H9 (cell line): ENCODE measurements around the gene ADAMTS2. TPM values are rescaled to one million over a fixed set of nuclear protein-coding genes. Genes with fewer than 3 reads are reported as not detected.

ENCODE experiments used
- DNase-seq: peaks from one replicate; pipeline ENCODE4 v3.0.0-alpha.2; 2017
- H2AFZ ChIP-seq: one replicate; pipeline ENCODE4 v1.6.1; 2013; ENCODE audit warnings: mild to moderate bottlenecking, low read length, control low read depth, moderate library complexity
- H2AK5ac ChIP-seq: 2 replicates; pipeline ENCODE4 v1.6.1; 2013; ENCODE audit warnings: low read length, control low read depth, mixed read lengths; ENCODE audit not compliant: insufficient read length
- H2BK120ac ChIP-seq: one replicate; pipeline ENCODE4 v1.6.1; 2013; ENCODE audit warnings: low read depth, mild to moderate bottlenecking, low read length, control low read depth, inconsistent platforms; ENCODE audit not compliant: poor library complexity, severe bottlenecking
- H2BK12ac ChIP-seq: 2 replicates; pipeline ENCODE4 v1.6.1; 2013; ENCODE audit warnings: low read length, control low read depth, mixed read lengths, low read depth; ENCODE audit not compliant: insufficient read length
- H2BK15ac ChIP-seq: 2 replicates; pipeline ENCODE4 v1.6.1; 2013; ENCODE audit warnings: low read depth, low read length, control low read depth
- H2BK20ac ChIP-seq: one replicate; pipeline ENCODE4 v1.6.1; 2013; ENCODE audit warnings: low read depth, mild to moderate bottlenecking, low read length, control low read depth, inconsistent platforms; ENCODE audit not compliant: poor library complexity, severe bottlenecking
- H2BK5ac ChIP-seq: 2 replicates; pipeline ENCODE4 v1.6.1; 2013; ENCODE audit warnings: low read length, control low read depth, mixed read lengths; ENCODE audit not compliant: insufficient read length
- H3K14ac ChIP-seq: 2 replicates; pipeline ENCODE4 v1.6.1; 2013; ENCODE audit warnings: low read length, control low read depth; ENCODE audit not compliant: insufficient read depth
- H3K18ac ChIP-seq: 2 replicates; pipeline ENCODE4 v1.6.1; 2013; ENCODE audit warnings: low read depth, mild to moderate bottlenecking, mixed read lengths, low read length, control low read depth; ENCODE audit not compliant: insufficient read length
- H3K23ac ChIP-seq: 2 replicates; pipeline ENCODE4 v1.6.1; 2013; ENCODE audit warnings: low read length, control low read depth, mixed read lengths, low read depth; ENCODE audit not compliant: insufficient read length
- H3K23me2 ChIP-seq: 2 replicates; pipeline ENCODE4 v1.6.1; 2013; ENCODE audit warnings: low read depth, mild to moderate bottlenecking, mixed read lengths, low read length, control low read depth; ENCODE audit not compliant: insufficient read length, poor library complexity, severe bottlenecking
- H3K27ac ChIP-seq: 2 replicates; pipeline ENCODE4 v1.5.1; 2013; ENCODE audit warnings: low read length, control low read depth, mixed read lengths, low read depth; ENCODE audit not compliant: insufficient read length
- H3K27me3 ChIP-seq: 2 replicates; pipeline ENCODE4 v1.6.1; 2013; ENCODE audit warnings: low read length, control low read depth, inconsistent platforms; ENCODE audit not compliant: insufficient read depth
- H3K4ac ChIP-seq: 2 replicates; pipeline ENCODE4 v1.6.1; 2013; ENCODE audit warnings: low read depth, mild to moderate bottlenecking, control low read depth, inconsistent platforms, low read length, moderate library complexity
- H3K4me1 ChIP-seq: 2 replicates; pipeline ENCODE4 v1.6.1; 2013; ENCODE audit warnings: low read length, control low read depth, inconsistent platforms; ENCODE audit not compliant: insufficient read depth
- H3K4me2 ChIP-seq: 2 replicates; pipeline ENCODE4 v1.6.1; 2013; ENCODE audit warnings: low read length, control low read depth, mixed read lengths; ENCODE audit not compliant: insufficient read length, insufficient read depth
- H3K56ac ChIP-seq: 2 replicates; pipeline ENCODE4 v1.6.1; 2013; ENCODE audit warnings: low read depth, mild to moderate bottlenecking, mixed read lengths, low read length, control low read depth; ENCODE audit not compliant: insufficient read length
- H3K79me1 ChIP-seq: 2 replicates; pipeline ENCODE4 v1.6.1; 2013; ENCODE audit warnings: low read depth, mild to moderate bottlenecking, moderate library complexity, low read length, control low read depth, inconsistent platforms; ENCODE audit not compliant: insufficient read depth, poor library complexity, severe bottlenecking
- H3K79me2 ChIP-seq: 2 replicates; pipeline ENCODE4 v1.6.1; 2013; ENCODE audit warnings: low read length, control low read depth, inconsistent platforms; ENCODE audit not compliant: insufficient read depth
- H3K9ac ChIP-seq: 2 replicates; pipeline ENCODE4 v1.6.1; 2013; ENCODE audit warnings: low read length, control low read depth, mixed read lengths; ENCODE audit not compliant: insufficient read length; ENCODE audit errors: extremely low read depth
- H3K9me3 ChIP-seq: one replicate; pipeline ENCODE4 v1.6.1; 2013; ENCODE audit warnings: low read depth, low read length, inconsistent platforms; ENCODE audit not compliant: control insufficient read depth
- H3T11ph ChIP-seq: one replicate; pipeline ENCODE4 v1.6.1; 2013; ENCODE audit warnings: mild to moderate bottlenecking, low read length, control low read depth, inconsistent platforms
- H4K20me1 ChIP-seq: one replicate; pipeline ENCODE4 v1.6.1; 2013; ENCODE audit not compliant: control insufficient read depth, insufficient read length, insufficient read depth
- H4K5ac ChIP-seq: 2 replicates; pipeline ENCODE4 v1.6.1; 2013; ENCODE audit warnings: low read depth, mild to moderate bottlenecking, mixed read lengths, low read length, control low read depth; ENCODE audit not compliant: insufficient read length
- H4K8ac ChIP-seq: replicated peaks from 2 replicates; pipeline ENCODE4 v1.6.1; 2013; ENCODE audit warnings: low read length, control low read depth, mixed read lengths, low read depth; ENCODE audit not compliant: insufficient read length
- H4K91ac ChIP-seq: 2 replicates; pipeline ENCODE4 v1.6.1; 2013; ENCODE audit warnings: low read depth, mild to moderate bottlenecking, moderate library complexity, mixed read lengths, low read length, control low read depth; ENCODE audit not compliant: insufficient read length
- H3K27ac Mint-ChIP-seq, 3 experiments: 2 replicates in 2 of 3; 3 replicates in 1 of 3; pipeline ENCODE4 v1.8.0; 2020 to 2021; ENCODE audit warnings: mixed read lengths in 3 of 3, mild to moderate bottlenecking in 1 of 3, moderate library complexity in 1 of 3
- H3K27me3 Mint-ChIP-seq: 2 replicates; pipeline ENCODE4 v1.8.0; 2021; ENCODE audit warnings: low read depth, mild to moderate bottlenecking, moderate library complexity, mixed read lengths
- H3K36me3 Mint-ChIP-seq, 3 experiments: 2 replicates in 2 of 3; 3 replicates in 1 of 3; pipeline ENCODE4 v1.8.0; 2020 to 2021; ENCODE audit warnings: low read depth in 3 of 3, mixed read lengths in 3 of 3; ENCODE audit not compliant: insufficient read depth in 1 of 3
- H3K4me1 Mint-ChIP-seq, 2 experiments: 2 replicates each; pipeline ENCODE4 v1.8.0; 2020; ENCODE audit warnings: mixed read lengths in 2 of 2
- H3K4me3 Mint-ChIP-seq, 2 experiments: 2 replicates in 1 of 2; 3 replicates in 1 of 2; pipeline ENCODE4 v1.8.0; 2020 to 2021; ENCODE audit warnings: mild to moderate bottlenecking in 2 of 2, mixed read lengths in 2 of 2, moderate library complexity in 1 of 2
- H3K9me3 Mint-ChIP-seq, 2 experiments: 2 replicates in 1 of 2; 3 replicates in 1 of 2; pipeline ENCODE4 v1.8.0; 2020; ENCODE audit warnings: mild to moderate bottlenecking in 2 of 2, mixed read lengths in 2 of 2, moderate library complexity in 1 of 2
- WGBS: extraction: QIAGEN DNeasy Blood & Tissue Kit; methylation state at CpG from one replicate; pipeline ENCODE4 v1.1.7; 2013; ENCODE audit warnings: missing lambda C conversion rate, low lambda C conversion rate, mixed read lengths; ENCODE audit not compliant: insufficient read length; ENCODE audit errors: extremely low coverage; 5-methylcytosine and 5-hydroxymethylcytosine counted together
- total RNA-seq: library from RNA; stranded (reverse); gene quantifications from 2 replicates; pipeline ENCODE4 v1.2.1, GENCODE V29; 2021
- TF ChIP-seq, protein P1 (sequence below): fragments of 200-600 bp; sonication (generic); conservative IDR thresholded peaks from 3 replicates; pipeline ENCODE4 v1.8.0; 2021; ENCODE audit warnings: antibody characterized with exemption, mild to moderate bottlenecking

Gene ADAMTS2
- total RNA-seq, 1 experiment from 2014 or later = 5.4 TPM

DNA sequence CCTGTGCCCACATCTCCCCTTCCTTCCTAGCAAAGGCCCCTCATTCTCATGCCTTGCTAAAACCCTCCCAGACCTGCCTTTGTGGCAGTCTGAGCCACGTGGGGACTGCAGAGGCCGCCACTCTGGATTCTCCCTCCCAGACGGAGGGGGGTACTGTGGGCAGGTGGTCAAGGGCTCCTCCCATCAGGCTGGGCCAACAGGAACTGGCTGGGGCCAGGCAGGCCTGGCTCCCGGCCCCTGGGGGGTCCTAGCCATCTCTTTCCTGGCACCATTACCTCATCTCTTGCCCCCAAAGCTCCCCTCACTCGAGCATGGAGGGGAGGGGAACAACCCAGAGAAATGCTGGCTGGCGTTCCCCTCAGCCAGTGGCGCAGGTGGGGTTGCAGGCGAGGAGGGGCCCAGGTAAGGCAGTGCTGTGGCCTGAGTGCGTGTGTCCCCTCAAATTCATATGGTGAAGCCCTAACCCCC, 196.5 kb downstream of the ADAMTS2 start:
- Histone ChIP-seq H3K4me2 (no peak overlapping the region), H3K4ac (no peak overlapping the region), H3K27ac (no peak overlapping the region), H3K18ac (no peak overlapping the region), H3K27me3 (no peaks in the 10 kb centered on the region), H2AK5ac (no peak overlapping the region), H2BK12ac (no peak overlapping the region), H3K9me3 (no peaks in the 10 kb centered on the region), H4K5ac (no peak overlapping the region), H3K9ac (no peak overlapping the region), H3K23me2 (no peaks in the 10 kb centered on the region), H4K91ac (no peak overlapping the region), H2AFZ (no peak overlapping the region), H4K20me1 (no peaks in the 10 kb centered on the region), H3K79me1 (no peaks in the 10 kb centered on the region), H3K79me2 (no peaks in the 10 kb centered on the region), H2BK120ac (no peak overlapping the region), H2BK20ac (no peak overlapping the region), H3K23ac (no peak overlapping the region), H3K56ac (no peak overlapping the region), H4K8ac (no peak overlapping the region), H3K14ac (no peak overlapping the region; the same call in 1 of the 2 replicates), H3K4me1 (no peaks in the 10 kb centered on the region), H2BK15ac (no peak overlapping the region), H3T11ph (no peak overlapping the region), H2BK5ac (no peak overlapping the region)
- DNase-seq = no peak
- Mint-ChIP-seq H3K27ac (no peak overlapping the region; a peak in 1 of 7 replicates), H3K4me1 (no peaks in the 10 kb centered on the region), H3K9me3 (no peaks in the 10 kb centered on the region; a peak in 2 of 5 replicates), H3K36me3 (peaks cover 0 to 4% (median 0%) of the 10 kb centered on the region in 3 experiments; a peak in 1 of 7 replicates), H3K27me3 (peaks cover 12% of the 10 kb centered on the region), H3K4me3 (no peak overlapping the region)
- TF ChIP-seq, protein P1, sequence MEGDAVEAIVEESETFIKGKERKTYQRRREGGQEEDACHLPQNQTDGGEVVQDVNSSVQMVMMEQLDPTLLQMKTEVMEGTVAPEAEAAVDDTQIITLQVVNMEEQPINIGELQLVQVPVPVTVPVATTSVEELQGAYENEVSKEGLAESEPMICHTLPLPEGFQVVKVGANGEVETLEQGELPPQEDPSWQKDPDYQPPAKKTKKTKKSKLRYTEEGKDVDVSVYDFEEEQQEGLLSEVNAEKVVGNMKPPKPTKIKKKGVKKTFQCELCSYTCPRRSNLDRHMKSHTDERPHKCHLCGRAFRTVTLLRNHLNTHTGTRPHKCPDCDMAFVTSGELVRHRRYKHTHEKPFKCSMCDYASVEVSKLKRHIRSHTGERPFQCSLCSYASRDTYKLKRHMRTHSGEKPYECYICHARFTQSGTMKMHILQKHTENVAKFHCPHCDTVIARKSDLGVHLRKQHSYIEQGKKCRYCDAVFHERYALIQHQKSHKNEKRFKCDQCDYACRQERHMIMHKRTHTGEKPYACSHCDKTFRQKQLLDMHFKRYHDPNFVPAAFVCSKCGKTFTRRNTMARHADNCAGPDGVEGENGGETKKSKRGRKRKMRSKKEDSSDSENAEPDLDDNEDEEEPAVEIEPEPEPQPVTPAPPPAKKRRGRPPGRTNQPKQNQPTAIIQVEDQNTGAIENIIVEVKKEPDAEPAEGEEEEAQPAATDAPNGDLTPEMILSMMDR = no peak
- WGBS = no CpG with 5 or more reads among the region's 9 CpGs
